K562 (cell line): Measurements from ENCODE around the gene PDLIM5. TPM values are rescaled to one million over a fixed set of nuclear protein-coding genes. Genes with fewer than 3 reads are reported as not detected.

Experiments used
- BMI1 ChIP-seq: fragments of 150-350 bp; IDR thresholded peaks from 2 replicates; pipeline ENCODE4 v1.6.1; 2014; ENCODE audit warnings: low read length
- CBFA2T2 ChIP-seq: fragments of 450-650 bp; conservative IDR thresholded peaks from 2 replicates; pipeline ENCODE4 v1.6.1; 2017; ENCODE audit warnings: mild to moderate bottlenecking
- CUX1 ChIP-seq: fragments of 200-800 bp; sonication (Bioruptor generic); IDR thresholded peaks from 2 replicates; pipeline ENCODE4 v1.6.1; 2016; ENCODE audit warnings: missing genetic modification characterization, missing compliant biosample characterization
- GATAD2B ChIP-seq: fragments of 450-650 bp; IDR thresholded peaks from 2 replicates; pipeline ENCODE4 v1.6.1; 2017; ENCODE audit warnings: mild to moderate bottlenecking, borderline replicate concordance
- MNT ChIP-seq, 2 experiments: fragments of 450-650 bp; conservative IDR thresholded peaks; 2 replicates each; pipeline ENCODE4 v1.6.1; 2017; ENCODE audit warnings: mild to moderate bottlenecking in 2 of 2, moderate library complexity in 2 of 2
- MYBL2 ChIP-seq, 2 experiments: fragments of 450-650 bp in 1 of 2; sonication (generic) in 1 of 2; formaldehyde crosslinking in 1 of 2; IDR thresholded peaks; 2 replicates each; pipeline versions ENCODE4 v1.6.1 to v1.8.1; 2017 to 2022; ENCODE audit warnings: borderline replicate concordance in 1 of 2, inconsistent platforms in 1 of 2, low read depth in 1 of 2, mild to moderate bottlenecking in 1 of 2, missing genetic modification reagents in 1 of 2, moderate library complexity in 1 of 2
- PATZ1 ChIP-seq: fragments of 250-450 bp; sonication (Bioruptor Pico); IDR thresholded peaks from 2 replicates; pipeline ENCODE4 v1.5.0; 2020; ENCODE audit warnings: mild to moderate bottlenecking, borderline replicate concordance
- RNF2 ChIP-seq: sonication (generic); IDR thresholded peaks from 2 replicates; pipeline ENCODE4 v1.6.1; 2016
- SNAPC5 ChIP-seq: fragments of 250-450 bp; sonication (Bioruptor Pico); IDR thresholded peaks from 2 replicates; pipeline ENCODE4 v1.8.0; 2021; ENCODE audit warnings: moderate library complexity, mild to moderate bottlenecking, inconsistent platforms
- TRIM25 ChIP-seq: fragments of 450-650 bp; IDR thresholded peaks from 2 replicates; pipeline ENCODE4 v1.7.0; 2016; ENCODE audit warnings: borderline replicate concordance
- WHSC1 ChIP-seq: IDR thresholded peaks from one replicate; pipeline ENCODE4 v1.6.1; 2012; ENCODE audit warnings: low read length, control low read depth, inconsistent platforms
- ZNF175 ChIP-seq: fragments of 200-800 bp; sonication (Bioruptor generic); IDR thresholded peaks from 2 replicates; pipeline ENCODE4 v1.6.1; 2016; ENCODE audit warnings: low read depth, mild to moderate bottlenecking, missing genetic modification characterization, missing compliant biosample characterization
- ZNF280B ChIP-seq: fragments of 250-450 bp; sonication (Bioruptor Pico); IDR thresholded peaks from 2 replicates; pipeline ENCODE4 v1.5.1; 2021; ENCODE audit warnings: mild to moderate bottlenecking
- polyA plus RNA-seq, 8 experiments: library from polyadenylated mRNA; depleted of rRNA in 4 of 8; stranded (reverse) in 5 of 8; unstranded in 3 of 8; fragments of >200 nt; fragmentation: Nextera tagmentation in 2 of 8; fragmentation: Illumina TruSeq in 1 of 8; extraction: Ambion mirVana in 2 of 8; extraction: Trizol in 1 of 8; gene quantifications; 2 replicates each; pipeline versions ENCODE4 v1.2.1 to v1.2.3, GENCODE V29; 2011 to 2014; ENCODE audit warnings: inconsistent platforms in 1 of 8, missing spikeins in 1 of 8
- total RNA-seq, 7 experiments: library from RNA; depleted of rRNA in 6 of 7; stranded (reverse); fragments of >200 nt in 6 of 7; fragmentation: Illumina TruSeq in 2 of 7; extraction: Trizol in 2 of 7; gene quantifications; 2 replicates each; pipeline versions ENCODE4 v1.2.1 to v1.2.3, GENCODE V29; 2011 to 2021; ENCODE audit warnings: low replicate concordance in 1 of 7

PDLIM5 gene
- total and polyA plus RNA-seq, 9 of the 15 experiments (the other 6 are each of a cell fraction or from before 2014, with no cell fraction given), result 36.9 to 127 (median 62.5) TPM

GRCh38 chr4:94531991-94532789 lies 80.4 kb downstream of the PDLIM5 start (continued):
- TF ChIP-seq GATAD2B, result 0 out of 2 replicates have a peak, but pooled peaks have one; percentile 18
- TF ChIP-seq RNF2, result peak; percentile 55; the same call in 1 of the 2 replicates
- no peak for TF ChIP-seq WHSC1
- 0 out of 4 replicates have a peak, but pooled peaks of 1 of the 2 experiments have one; percentile 16 for TF ChIP-seq MNT (conservative IDR thresholded peaks at IDR 0.05)
- TF ChIP-seq ZNF280B (CRISPR knock-in tag), result no peak
- no peak for TF ChIP-seq SNAPC5 (CRISPR knock-in tag)
- TF ChIP-seq PATZ1 (CRISPR knock-in tag), result no peak
- TF ChIP-seq CUX1 (CRISPR knock-in tag), result 0 out of 2 replicates have a peak, but pooled peaks have one; percentile 62
- no peak for TF ChIP-seq TRIM25
- no peak for TF ChIP-seq MYBL2 (IDR thresholded peaks at IDR 0.05; ENCODE audit: low read depth)
- no peak for TF ChIP-seq MYBL2 (CRISPR knock-in tag; IDR thresholded peaks at IDR 0.05; ENCODE audit: borderline replicate concordance)
- peak; percentile 50; the same call in 1 of the 2 replicates for TF ChIP-seq ZNF175
- no peak for TF ChIP-seq BMI1
- TF ChIP-seq CBFA2T2, result peak; percentile 65
